ENCODE data around the gene GRIK5.
"Not testable (repeated sequence)": the region's sequence is repeated elsewhere in the genome, so short reads cannot be mapped to it uniquely, and the experiment has no call there.

Gene GRIK5

GRCh38 chr19:42069619-42070351 is at the start of gene GRIK5:
TSS of gene GRIK5 (minus strand) at chr19:42070206. CDS start at chr19:42065770, 4,436 bp downstream.
- DNase-seq, result no peak

GRCh38 chr19:42117076-42117475 is 47.1 kb upstream of the GRIK5 start:
- no peak for DNase-seq

GRCh38 chr19:42116308-42117075 is 46.5 kb upstream of the GRIK5 start:
- DNase-seq, result no peak

- no peak for DNase-seq
These were observed 45.7 kb upstream of the GRIK5 start for GRCh38 chr19:42115705-42116104.

- no peak for DNase-seq
These were observed 45.2 kb upstream of the GRIK5 start for GRCh38 chr19:42115219-42115618.

DNA sequence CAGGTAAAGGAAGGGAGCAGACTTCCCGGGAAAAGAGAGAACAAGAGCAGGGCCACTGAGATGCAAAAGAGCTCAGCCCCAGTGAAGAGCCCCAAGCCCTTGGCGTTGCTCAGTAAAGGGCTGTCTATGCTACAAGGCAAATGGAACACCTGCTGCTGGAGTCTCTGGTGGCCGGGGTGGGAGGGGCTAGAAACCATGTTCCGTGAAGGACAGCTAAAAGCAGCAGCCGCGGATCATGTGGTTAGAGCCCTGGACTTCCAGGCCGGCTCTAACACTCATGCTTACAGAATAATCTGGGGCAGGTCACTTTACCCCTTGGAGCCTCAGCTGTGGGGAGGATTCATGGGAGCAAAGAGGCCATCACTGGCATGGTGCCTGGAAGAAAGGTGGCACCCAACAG is 44.4 kb upstream of the GRIK5 start:
- DNase-seq, result no peak

DNA sequence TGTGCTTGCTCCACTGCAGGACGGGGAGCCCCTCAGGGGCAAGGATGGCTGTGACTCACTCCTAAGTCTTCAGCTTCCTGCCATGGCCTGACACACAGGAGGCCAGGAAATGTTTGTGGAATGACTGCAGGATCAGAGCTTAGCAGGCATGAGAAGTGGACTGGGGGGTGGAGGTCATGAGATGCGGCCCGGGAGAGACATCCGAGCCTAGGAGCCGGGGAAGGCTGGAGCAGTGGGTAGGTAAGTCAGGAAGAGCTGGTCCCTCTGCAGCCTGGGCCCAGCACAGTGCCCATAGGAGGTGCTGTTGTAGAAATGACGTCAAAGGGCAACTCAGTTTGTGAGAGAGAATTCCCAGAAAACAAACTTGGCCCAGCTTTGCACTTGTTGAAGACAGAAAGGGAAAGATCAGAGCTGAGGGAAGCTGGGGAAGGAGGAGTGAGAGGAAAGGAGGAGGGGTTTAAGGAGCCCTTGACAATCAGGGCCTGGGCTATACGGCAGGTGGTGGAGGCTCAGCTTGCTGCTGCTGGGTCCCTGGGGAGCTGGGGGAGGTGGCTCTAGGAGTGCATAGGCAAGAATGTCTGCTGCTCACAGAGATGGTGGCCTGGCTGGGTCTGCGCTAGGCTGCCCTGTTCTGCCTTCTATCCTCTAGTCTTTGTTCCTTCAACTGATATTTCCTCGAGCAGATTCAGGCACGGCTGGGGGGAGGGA is 43.8 kb upstream of the GRIK5 start:
- no peak for DNase-seq

DNA sequence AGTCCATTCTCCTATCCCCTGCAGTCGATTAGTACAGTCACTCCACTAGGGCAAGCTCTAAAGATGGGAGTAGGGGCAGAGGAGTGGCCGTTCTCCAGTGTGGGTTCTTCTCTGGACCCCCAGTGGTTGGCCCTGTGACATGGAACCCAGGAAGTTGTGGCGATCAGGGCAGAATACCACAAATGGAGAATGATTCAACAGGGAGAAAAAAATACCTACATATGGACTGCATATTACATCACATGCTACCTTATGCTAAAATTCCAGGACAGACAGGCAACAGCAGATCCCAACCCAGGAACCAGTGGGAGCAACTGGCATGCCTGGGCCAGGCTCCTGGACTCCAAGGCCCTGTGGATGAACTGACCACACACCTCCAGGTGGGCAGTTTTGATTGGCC is 41.8 kb upstream of the GRIK5 start:
- DNase-seq, result no peak

DNA sequence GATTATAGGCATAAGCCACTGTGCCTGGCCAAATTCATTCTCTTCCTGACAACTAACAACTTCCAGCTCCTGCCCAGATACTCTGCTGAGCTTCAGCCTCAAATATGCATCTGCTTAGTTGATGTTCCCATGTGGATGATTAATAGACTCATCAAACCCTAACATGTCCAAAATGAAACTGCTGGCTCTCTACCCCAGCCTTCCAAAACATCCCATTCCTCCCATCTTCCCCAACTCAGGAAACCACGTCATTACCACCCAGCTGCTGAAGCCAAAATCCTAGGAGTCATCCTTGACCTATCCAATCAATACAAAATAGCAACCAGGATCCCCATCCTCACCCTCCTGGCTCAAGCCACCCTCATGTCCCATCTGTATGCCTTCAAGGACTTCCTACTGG is 41.4 kb upstream of the GRIK5 start:
- no peak for DNase-seq

- no peak for DNase-seq
These were observed 40.7 kb upstream of the GRIK5 start for GRCh38 chr19:42110658-42111057.

DNA sequence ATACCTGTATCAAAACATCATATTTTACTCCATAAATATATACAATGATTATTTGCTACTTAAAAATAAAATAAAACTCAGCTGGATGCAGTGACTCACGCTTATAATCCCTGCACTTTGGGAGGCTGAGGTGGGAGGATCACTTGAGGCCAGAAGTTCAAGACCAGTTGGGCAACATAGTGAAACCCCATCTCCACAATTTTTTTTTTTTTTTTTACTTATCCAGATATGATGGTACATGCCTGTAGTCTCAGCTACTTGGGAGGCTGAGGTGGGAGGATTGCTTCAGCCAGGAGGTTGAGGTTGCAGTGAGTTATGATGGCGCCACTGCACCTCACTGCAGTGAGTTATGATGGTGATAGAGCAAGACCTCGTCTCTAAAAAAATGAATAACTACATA is 39.9 kb upstream of the GRIK5 start:
- no peak for DNase-seq

- DNase-seq, result peak; percentile 88
These were observed 38.8 kb upstream of the GRIK5 start for GRCh38 chr19:42108527-42109389.

DNA sequence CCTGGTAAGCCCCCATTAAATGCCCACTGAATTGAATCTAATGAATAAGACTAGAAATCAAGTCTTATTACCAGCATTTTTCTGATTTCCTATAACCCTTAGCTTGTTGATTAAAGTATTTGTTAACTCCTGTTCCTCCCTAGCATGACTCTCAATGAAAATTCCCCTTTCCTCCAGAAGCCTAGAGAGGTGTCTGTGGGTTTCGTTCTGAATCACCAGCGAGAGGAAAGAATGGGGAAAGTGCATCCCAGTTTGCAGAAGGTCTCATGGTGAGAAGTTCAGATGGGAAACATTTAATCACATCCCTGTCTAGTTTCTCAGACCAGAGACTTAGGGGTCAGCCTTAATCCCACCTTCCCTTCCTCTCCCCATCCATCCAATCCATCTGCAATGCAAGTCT is 35.4 kb upstream of the GRIK5 start:
- DNase-seq, result no peak

- DNase-seq, result no peak
These were observed 32.9 kb upstream of the GRIK5 start for GRCh38 chr19:42102877-42103276.

- not testable (repeated sequence) for DNase-seq
These were observed 30.2 kb upstream of the GRIK5 start for GRCh38 chr19:42100241-42100640.

GRCh38 chr19:42099336-42099925 is 29.4 kb upstream of the GRIK5 start:
- no peak for DNase-seq

- no peak for DNase-seq
These were observed 28.8 kb upstream of the GRIK5 start for GRCh38 chr19:42098781-42099180.

GRCh38 chr19:42097461-42097860 is 27.5 kb upstream of the GRIK5 start:
- DNase-seq, result no peak

DNA sequence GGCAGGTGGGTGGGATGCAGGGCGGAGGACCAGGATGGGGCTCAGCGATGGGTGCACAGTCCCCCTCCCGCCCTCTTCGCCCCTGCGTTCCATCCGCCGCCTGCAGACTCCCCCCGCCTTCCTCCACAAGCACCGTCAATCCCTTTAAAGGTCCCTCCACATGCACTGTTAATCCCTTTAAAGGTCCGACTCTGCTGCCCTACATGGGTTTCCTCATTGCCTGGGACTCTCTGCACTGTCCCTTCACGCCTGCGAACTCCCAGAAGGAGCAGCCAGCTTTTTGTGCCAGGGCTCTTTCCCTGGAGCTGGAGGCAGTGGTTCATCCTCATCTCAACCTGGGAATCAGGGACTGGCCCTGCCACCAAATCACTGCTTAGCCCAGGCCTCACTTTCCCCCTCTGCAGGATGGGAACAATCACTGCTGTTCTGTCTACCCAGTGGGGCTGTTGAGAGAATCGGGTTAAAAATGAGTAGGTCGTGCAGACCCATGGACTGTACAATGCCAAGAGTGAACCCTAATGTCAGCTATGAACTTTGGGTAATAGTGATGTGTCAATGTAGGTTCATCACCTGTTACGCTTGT is 26.3 kb upstream of the GRIK5 start:
- no peak for DNase-seq

DNA sequence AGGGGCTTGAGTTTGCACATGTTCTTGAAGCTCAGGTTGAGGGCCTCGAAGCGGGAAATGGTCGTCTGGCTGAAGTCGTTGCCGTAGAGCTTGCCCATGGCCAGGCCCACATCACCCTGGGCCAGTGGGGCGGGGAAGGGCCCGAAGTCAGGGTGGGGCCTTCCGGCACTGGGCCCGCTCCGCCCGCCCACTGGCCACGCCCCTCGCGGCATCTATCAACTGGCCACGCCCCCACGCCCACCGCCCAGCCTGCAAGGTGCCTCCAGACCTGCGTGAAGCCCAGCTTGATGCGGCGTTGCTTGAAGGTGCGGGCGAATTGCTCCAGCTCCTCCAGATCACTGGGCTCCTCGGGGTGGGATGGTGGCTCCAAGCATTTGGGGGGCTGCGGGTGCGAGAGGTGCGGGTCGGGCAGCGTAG is 25.8 kb upstream of the GRIK5 start:
- DNase-seq, result no peak

GRCh38 chr19:42095142-42095813 is 25.3 kb upstream of the GRIK5 start:
- no peak for DNase-seq
